Thyroid gland (tissue), 4 donors: ENCODE data around the gene TBCD.

Experiments used
- POLR2A ChIP-seq, 2 donors: fragments of 450-650 bp; IDR thresholded peaks; one replicate each; pipeline ENCODE4 v1.6.1; 2017; ENCODE audit warnings: antibody characterized with exemption in 2 of 2, mild to moderate bottlenecking in 2 of 2, moderate library complexity in 1 of 2
- TF ChIP-seq, protein P1 (sequence below), 6 experiments: fragments of 200-600 bp in 3 of 6; fragments of 450-650 bp in 3 of 6; sonication (generic) in 3 of 6; IDR thresholded peaks; one replicate each; pipeline ENCODE4 v1.5.1; 2016 to 2019; ENCODE audit warnings: antibody characterized with exemption in 6 of 6, mild to moderate bottlenecking in 2 of 6, inconsistent platforms in 1 of 6, moderate library complexity in 1 of 6

GRCh38 chr17:82750241-82750908 is 1.5 kb upstream of the TBCD start:
- TF ChIP-seq, protein P1, sequence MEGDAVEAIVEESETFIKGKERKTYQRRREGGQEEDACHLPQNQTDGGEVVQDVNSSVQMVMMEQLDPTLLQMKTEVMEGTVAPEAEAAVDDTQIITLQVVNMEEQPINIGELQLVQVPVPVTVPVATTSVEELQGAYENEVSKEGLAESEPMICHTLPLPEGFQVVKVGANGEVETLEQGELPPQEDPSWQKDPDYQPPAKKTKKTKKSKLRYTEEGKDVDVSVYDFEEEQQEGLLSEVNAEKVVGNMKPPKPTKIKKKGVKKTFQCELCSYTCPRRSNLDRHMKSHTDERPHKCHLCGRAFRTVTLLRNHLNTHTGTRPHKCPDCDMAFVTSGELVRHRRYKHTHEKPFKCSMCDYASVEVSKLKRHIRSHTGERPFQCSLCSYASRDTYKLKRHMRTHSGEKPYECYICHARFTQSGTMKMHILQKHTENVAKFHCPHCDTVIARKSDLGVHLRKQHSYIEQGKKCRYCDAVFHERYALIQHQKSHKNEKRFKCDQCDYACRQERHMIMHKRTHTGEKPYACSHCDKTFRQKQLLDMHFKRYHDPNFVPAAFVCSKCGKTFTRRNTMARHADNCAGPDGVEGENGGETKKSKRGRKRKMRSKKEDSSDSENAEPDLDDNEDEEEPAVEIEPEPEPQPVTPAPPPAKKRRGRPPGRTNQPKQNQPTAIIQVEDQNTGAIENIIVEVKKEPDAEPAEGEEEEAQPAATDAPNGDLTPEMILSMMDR (IDR thresholded peaks at IDR 0.05), result no peak
- no peak for TF ChIP-seq POLR2A (IDR thresholded peaks at IDR 0.05)
